ENCODE data around the gene B3GALT5. TPM values are rescaled to one million over a fixed set of nuclear protein-coding genes. Genes with fewer than 3 reads are reported as not detected.

The B3GALT5 gene
- polyA plus RNA-seq, 1 donor (not counting 4 experiments of a cell fraction or from before 2014, with no cell fraction given): not detected

DNA sequence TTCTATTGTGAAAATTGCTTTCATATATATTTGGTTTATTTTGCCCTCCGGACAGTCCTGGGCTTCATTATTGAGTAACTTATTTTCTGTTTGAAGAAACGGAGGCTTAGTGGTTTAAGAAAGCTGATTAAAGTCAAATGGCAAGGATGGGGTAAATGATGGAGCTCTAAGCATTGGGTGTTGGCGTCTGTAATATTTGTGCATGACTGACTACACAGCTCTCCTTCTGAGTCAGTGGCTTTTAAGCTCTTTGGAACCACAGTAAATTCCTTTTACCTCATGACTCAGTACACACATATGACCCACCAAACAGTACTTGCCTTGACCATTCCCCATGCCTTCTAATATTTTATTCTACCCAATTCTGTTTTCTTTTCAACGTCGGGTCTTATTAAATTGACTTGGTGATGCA is 21.0 kb downstream of the B3GALT5 start:
- H3K9me3 ChIP-seq (ENCODE audit: control insufficient read depth, low read depth, low read length): peaks cover 4% of the 10 kb centered on the region
- H2AFZ ChIP-seq (ENCODE audit: control insufficient read depth, low read length): no peak overlapping the region
- H3K9me1 ChIP-seq (ENCODE audit: control insufficient read depth, extremely low read depth, insufficient read depth, low read length): no peaks in the 10 kb centered on the region
- H3K27me3 ChIP-seq (ENCODE audit: control insufficient read depth, extremely low read depth, insufficient read depth, low read length): no peaks in the 10 kb centered on the region
- DNase-seq (ENCODE audit: low read depth, low spot score): no peak
- H3K79me2 ChIP-seq (ENCODE audit: control insufficient read depth, insufficient read depth, low read length): no peaks in the 10 kb centered on the region
- H3K4me1 ChIP-seq (ENCODE audit: control insufficient read depth, extremely low read depth, insufficient read depth, low read length): no peaks in the 10 kb centered on the region
- dilution Hi-C loops (cut with MboI; ENCODE audit: extremely low pct_ligation_motif_present, low sequenced_read_pairs): no loop called here
- no peaks in the 10 kb centered on the region for H3K36me3 ChIP-seq (ENCODE audit: control insufficient read depth in 2 of 2, extremely low read depth in 1 of 2, insufficient read depth in 2 of 2, low read length in 2 of 2)
- no peak overlapping the region for H3K4me3 ChIP-seq (ENCODE audit: control insufficient read depth in 2 of 3, extremely low read depth in 1 of 3, insufficient read depth in 2 of 3, low read depth in 1 of 3, low read length in 3 of 3)
- no peak for FAIRE-seq
- no peak for TF ChIP-seq EZH2 (IDR thresholded peaks at IDR 0.05; ENCODE audit: low read length)
- TF ChIP-seq, protein P1, sequence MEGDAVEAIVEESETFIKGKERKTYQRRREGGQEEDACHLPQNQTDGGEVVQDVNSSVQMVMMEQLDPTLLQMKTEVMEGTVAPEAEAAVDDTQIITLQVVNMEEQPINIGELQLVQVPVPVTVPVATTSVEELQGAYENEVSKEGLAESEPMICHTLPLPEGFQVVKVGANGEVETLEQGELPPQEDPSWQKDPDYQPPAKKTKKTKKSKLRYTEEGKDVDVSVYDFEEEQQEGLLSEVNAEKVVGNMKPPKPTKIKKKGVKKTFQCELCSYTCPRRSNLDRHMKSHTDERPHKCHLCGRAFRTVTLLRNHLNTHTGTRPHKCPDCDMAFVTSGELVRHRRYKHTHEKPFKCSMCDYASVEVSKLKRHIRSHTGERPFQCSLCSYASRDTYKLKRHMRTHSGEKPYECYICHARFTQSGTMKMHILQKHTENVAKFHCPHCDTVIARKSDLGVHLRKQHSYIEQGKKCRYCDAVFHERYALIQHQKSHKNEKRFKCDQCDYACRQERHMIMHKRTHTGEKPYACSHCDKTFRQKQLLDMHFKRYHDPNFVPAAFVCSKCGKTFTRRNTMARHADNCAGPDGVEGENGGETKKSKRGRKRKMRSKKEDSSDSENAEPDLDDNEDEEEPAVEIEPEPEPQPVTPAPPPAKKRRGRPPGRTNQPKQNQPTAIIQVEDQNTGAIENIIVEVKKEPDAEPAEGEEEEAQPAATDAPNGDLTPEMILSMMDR (optimal IDR thresholded peaks at IDR 0.05 in 1 of 3, IDR thresholded peaks at IDR 0.05 in 1 of 3, conservative IDR thresholded peaks at IDR 0.05 in 1 of 3; ENCODE audit: extremely low read depth in 1 of 3, insufficient read depth in 2 of 3, low read length in 3 of 3): no peak
- no peak overlapping the region for H3K4me2 ChIP-seq (ENCODE audit: control insufficient read depth, extremely low read depth, insufficient read depth, low read depth, low read length)
- H4K20me1 ChIP-seq (ENCODE audit: control insufficient read depth, extremely low read depth, insufficient read depth, low read length): no peaks in the 10 kb centered on the region
- no peak overlapping the region for H3K27ac ChIP-seq (ENCODE audit: control insufficient read depth, insufficient read depth, low read length)
- H3K9ac ChIP-seq (ENCODE audit: control insufficient read depth, extremely low read depth, insufficient read depth, low read length): no peak overlapping the region

GRCh38 chr21:39634507-39634906 is 21.8 kb downstream of the B3GALT5 start:
- Histone ChIP-seq H3K36me3 (ENCODE audit: control insufficient read depth in 2 of 2, extremely low read depth in 1 of 2, insufficient read depth in 2 of 2, low read length in 2 of 2) (no peaks in the 10 kb centered on the region), H2AFZ (ENCODE audit: control insufficient read depth, low read length) (no peak overlapping the region), H4K20me1 (ENCODE audit: control insufficient read depth, extremely low read depth, insufficient read depth, low read length) (no peaks in the 10 kb centered on the region), H3K9ac (ENCODE audit: control insufficient read depth, extremely low read depth, insufficient read depth, low read length) (no peak overlapping the region), H3K4me2 (ENCODE audit: control insufficient read depth, extremely low read depth, insufficient read depth, low read depth, low read length) (no peak overlapping the region), H3K27me3 (ENCODE audit: control insufficient read depth, extremely low read depth, insufficient read depth, low read length) (no peaks in the 10 kb centered on the region), H3K4me3 (ENCODE audit: control insufficient read depth in 2 of 3, extremely low read depth in 1 of 3, insufficient read depth in 2 of 3, low read depth in 1 of 3, low read length in 3 of 3) (no peak overlapping the region), H3K27ac (ENCODE audit: control insufficient read depth, insufficient read depth, low read length) (no peak overlapping the region), H3K9me1 (ENCODE audit: control insufficient read depth, extremely low read depth, insufficient read depth, low read length) (no peaks in the 10 kb centered on the region), H3K4me1 (ENCODE audit: control insufficient read depth, extremely low read depth, insufficient read depth, low read length) (no peaks in the 10 kb centered on the region), H3K9me3 (ENCODE audit: control insufficient read depth, low read depth, low read length) (peaks cover 4% of the 10 kb centered on the region), H3K79me2 (ENCODE audit: control insufficient read depth, insufficient read depth, low read length) (no peaks in the 10 kb centered on the region)
- DNase-seq (ENCODE audit: low read depth, low spot score) (no peak), FAIRE-seq (no peak)
- dilution Hi-C loops (cut with MboI; ENCODE audit: extremely low pct_ligation_motif_present, low sequenced_read_pairs): no loop called here
- TF ChIP-seq EZH2 (IDR thresholded peaks at IDR 0.05; ENCODE audit: low read length): no peak
- TF ChIP-seq, protein P1 (optimal IDR thresholded peaks at IDR 0.05 in 1 of 3, IDR thresholded peaks at IDR 0.05 in 1 of 3, conservative IDR thresholded peaks at IDR 0.05 in 1 of 3; ENCODE audit: extremely low read depth in 1 of 3, insufficient read depth in 2 of 3, low read length in 3 of 3): no peak
